NCI-H1930 (cell line): ENCODE measurements around the gene KCNIP4.
"Not testable (repeated sequence)": the region's sequence is repeated elsewhere in the genome, so short reads cannot be mapped to it uniquely, and the experiment has no call there.

ENCODE experiments used
- DNase-seq, 2 experiments: peaks; one replicate each; lab custom pipeline; 2025; lab: John Stamatoyannopoulos, UW

The KCNIP4 gene

GRCh38 chr4:20754036-20754435 lies 1194.5 kb downstream of the KCNIP4 start:
- no peak for DNase-seq

GRCh38 chr4:20752641-20753040 lies 1195.9 kb downstream of the KCNIP4 start:
- no peak for DNase-seq

GRCh38 chr4:20746000-20746399 lies 1202.6 kb downstream of the KCNIP4 start:
- not testable (repeated sequence) for DNase-seq

GRCh38 chr4:20735931-20736330 lies 1212.6 kb downstream of the KCNIP4 start:
- no peak for DNase-seq

- DNase-seq: no peak
These were observed 1223.7 kb downstream of the KCNIP4 start for GRCh38 chr4:20724915-20725314.

GRCh38 chr4:20723463-20723862 lies 1225.1 kb downstream of the KCNIP4 start:
- no peak for DNase-seq

GRCh38 chr4:20723019-20723418 lies 1225.6 kb downstream of the KCNIP4 start:
- DNase-seq: no peak

- DNase-seq: no peak
These were observed 1237.2 kb downstream of the KCNIP4 start for GRCh38 chr4:20711335-20711734.

- peak; percentile 94 to 95 for DNase-seq
These were observed 1248.4 kb downstream of the KCNIP4 start, which contains the start of gene PACRGL for GRCh38 chr4:20700007-20700761. Gene PACRGL, plus strand, starts transcription at chr4:20700458. Its CDS starts 4,024 bp downstream, at chr4:20704482.

GRCh38 chr4:20698820-20699219 lies 1249.8 kb downstream of the KCNIP4 start:
- DNase-seq: no peak

- no peak for DNase-seq
These were observed 1250.2 kb downstream of the KCNIP4 start for GRCh38 chr4:20698382-20698781.

- no peak for DNase-seq
These were observed 1251.8 kb downstream of the KCNIP4 start for GRCh38 chr4:20696815-20697214.

- DNase-seq: no peak
These were observed 1260.7 kb downstream of the KCNIP4 start for GRCh38 chr4:20687864-20688263.

GRCh38 chr4:20684852-20685763 lies 1263.5 kb downstream of the KCNIP4 start:
- peak in 1 of 2 experiments; percentile 10 for DNase-seq

- no peak for DNase-seq
These were observed 1264.8 kb downstream of the KCNIP4 start for GRCh38 chr4:20683766-20684165.

GRCh38 chr4:20682853-20683252 lies 1265.7 kb downstream of the KCNIP4 start:
- DNase-seq: no peak

GRCh38 chr4:20681271-20681670 lies 1267.3 kb downstream of the KCNIP4 start:
- no peak for DNase-seq

GRCh38 chr4:20680736-20681135 lies 1267.8 kb downstream of the KCNIP4 start:
- DNase-seq: no peak

- DNase-seq: no peak
These were observed 1268.6 kb downstream of the KCNIP4 start for GRCh38 chr4:20679951-20680350.
